Urothelium cell line (cell line): ENCODE measurements around the gene VGLL4.

Experiments
- DNase-seq: peaks from one replicate; pipeline ENCODE4 v3.0.0; 2011; ENCODE audit warnings: low spot score, mixed read lengths
- FAIRE-seq: peaks from 2 replicates; lab custom pipeline; 2011; peaks lifted over from hg19 to GRCh38; lab: Jason Lieb, UNC

VGLL4 gene

GRCh38 chr3:11631820-11632219 lies 11.9 kb downstream of the VGLL4 start:
- DNase-seq (no peak), FAIRE-seq (no peak)

GRCh38 chr3:11629716-11630115 lies 14.0 kb downstream of the VGLL4 start:
- DNase-seq, result no peak
- FAIRE-seq, result no peak

- DNase-seq (no peak), FAIRE-seq (no peak)
Measured at GRCh38 chr3:11627612-11628011, 16.1 kb downstream of the VGLL4 start.

GRCh38 chr3:11626084-11626463 lies 17.6 kb downstream of the VGLL4 start:
- DNase-seq (no peak), FAIRE-seq (no peak)

GRCh38 chr3:11625376-11626083 lies 18.2 kb downstream of the VGLL4 start:
- no peak for DNase-seq
- no peak for FAIRE-seq

GRCh38 chr3:11624704-11625375 lies 18.9 kb downstream of the VGLL4 start:
- no peak for DNase-seq
- FAIRE-seq, result no peak

- DNase-seq (no peak), FAIRE-seq (no peak)
Measured at GRCh38 chr3:11624161-11624560, 19.6 kb downstream of the VGLL4 start.

GRCh38 chr3:11622586-11623550 lies 20.8 kb downstream of the VGLL4 start:
- no peak for FAIRE-seq
- DNase-seq, result no peak

GRCh38 chr3:11621077-11621476 lies 22.6 kb downstream of the VGLL4 start:
- no peak for FAIRE-seq
- DNase-seq, result no peak

- DNase-seq, result no peak
Measured at GRCh38 chr3:11619946-11620652, 23.6 kb downstream of the VGLL4 start.

GRCh38 chr3:11619461-11619860 lies 24.3 kb downstream of the VGLL4 start:
- DNase-seq, result no peak
- FAIRE-seq, result no peak

More at GRCh38 chr3:11619946-11620652, 23.6 kb downstream of the VGLL4 start:
- no peak for FAIRE-seq

- DNase-seq (no peak), FAIRE-seq (no peak)
Measured at GRCh38 chr3:11618904-11619303, 24.8 kb downstream of the VGLL4 start.

GRCh38 chr3:11616551-11616950 lies 27.2 kb downstream of the VGLL4 start:
- FAIRE-seq, result no peak
- no peak for DNase-seq

- DNase-seq, result no peak
Measured at GRCh38 chr3:11613851-11614487, 29.7 kb downstream of the VGLL4 start.

GRCh38 chr3:11613319-11613718 lies 30.4 kb downstream of the VGLL4 start:
- FAIRE-seq (no peak), DNase-seq (no peak)

More at GRCh38 chr3:11613851-11614487, 29.7 kb downstream of the VGLL4 start:
- no peak for FAIRE-seq

- DNase-seq (no peak), FAIRE-seq (no peak)
Measured at GRCh38 chr3:11612515-11613188, 31.1 kb downstream of the VGLL4 start.

- no peak for FAIRE-seq
- DNase-seq, result no peak
Measured at GRCh38 chr3:11611341-11611799, 32.3 kb downstream of the VGLL4 start.

GRCh38 chr3:11610700-11611275 lies 32.9 kb downstream of the VGLL4 start:
- FAIRE-seq, result no peak
- no peak for DNase-seq

GRCh38 chr3:11610044-11610671 lies 33.6 kb downstream of the VGLL4 start:
- peak; percentile 65 for DNase-seq
- no peak for FAIRE-seq
